Loucy (cell line): Measurements from ENCODE around the gene AP1M1.

Experiments
- CTCF ChIP-seq: fragments of 200-600 bp; sonication (generic); conservative IDR thresholded peaks from 2 replicates; pipeline ENCODE4 v1.5.1; 2014; ENCODE audit warnings: mild to moderate bottlenecking, antibody characterized with exemption, low read length
- EZH2phosphoT487 ChIP-seq: fragments of 200-600 bp; IDR thresholded peaks from 2 replicates; pipeline ENCODE4 v1.6.1; 2018; ENCODE audit warnings: antibody characterized with exemption, mild to moderate bottlenecking, moderate library complexity, borderline replicate concordance

- TF ChIP-seq CTCF = no peak
- no peak for TF ChIP-seq EZH2phosphoT487
Observed at GRCh38 chr19:16197622-16198369, at the start of gene AP1M1.
